GM21528 (cell line): ENCODE measurements around the gene PDE6A.
A peak's percentile ranks its signal among the peaks of the same experiment; 100 is the strongest.

Experiments
- ATAC-seq: cut with Tn5 transposase; IDR thresholded peaks from one replicate; pipeline ENCODE4 v1.9.1; 2021; ENCODE audit warnings: mild to moderate bottlenecking, moderate library complexity; ENCODE audit not compliant: unreplicated experiment, low FRiP score

Gene PDE6A

DNA sequence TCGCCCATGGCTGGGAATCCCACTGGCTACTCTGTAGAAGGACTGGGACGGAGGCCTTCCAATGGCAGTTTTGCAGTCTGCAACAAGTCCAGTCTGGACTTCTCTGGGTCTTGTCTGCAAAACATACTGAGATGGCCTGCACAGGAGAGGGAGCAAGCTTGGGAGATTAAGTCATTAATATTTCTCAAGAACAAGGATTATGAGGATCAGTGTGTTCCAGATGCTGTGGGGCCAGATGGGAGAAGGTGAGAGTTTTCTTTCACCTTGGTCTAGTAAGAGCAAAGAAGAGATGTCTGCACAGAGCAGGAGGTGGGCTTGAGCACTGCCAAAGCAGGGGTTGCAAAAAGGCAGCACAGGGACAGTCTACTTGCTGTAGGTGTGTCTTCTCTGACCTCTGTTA, at the start of gene PDE6A:
Gene PDE6A (minus strand): TSS at position 128 of the 400 bp plus-strand sequence. CDS start 120 bp downstream, at position 8.
- no peak for ATAC-seq

GRCh38 chr5:149993471-149993870, 48.9 kb upstream of the PDE6A start:
- ATAC-seq = no peak

- no peak for ATAC-seq
These were observed 46.2 kb upstream of the PDE6A start for GRCh38 chr5:149990518-149991376.

DNA sequence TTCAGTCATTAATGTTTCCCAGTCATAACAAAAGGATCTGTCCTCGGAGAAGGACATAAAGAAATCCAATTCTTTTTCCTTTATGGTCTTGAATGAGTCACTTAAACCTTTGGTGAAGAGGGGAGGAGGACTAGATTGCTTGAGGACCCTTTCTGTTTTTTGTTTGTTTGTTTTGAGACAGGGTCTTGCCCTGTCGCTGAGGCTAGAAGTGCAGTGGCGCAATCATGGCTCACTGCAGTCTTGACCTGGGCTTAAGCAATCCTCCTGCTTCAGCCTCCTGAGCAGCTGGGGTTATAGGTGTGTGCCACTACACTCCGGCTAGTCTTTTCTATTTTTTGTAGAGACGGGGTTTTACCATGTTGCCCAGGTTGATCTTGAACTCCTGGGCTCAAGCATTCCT, 43.5 kb upstream of the PDE6A start:
- no peak for ATAC-seq

DNA sequence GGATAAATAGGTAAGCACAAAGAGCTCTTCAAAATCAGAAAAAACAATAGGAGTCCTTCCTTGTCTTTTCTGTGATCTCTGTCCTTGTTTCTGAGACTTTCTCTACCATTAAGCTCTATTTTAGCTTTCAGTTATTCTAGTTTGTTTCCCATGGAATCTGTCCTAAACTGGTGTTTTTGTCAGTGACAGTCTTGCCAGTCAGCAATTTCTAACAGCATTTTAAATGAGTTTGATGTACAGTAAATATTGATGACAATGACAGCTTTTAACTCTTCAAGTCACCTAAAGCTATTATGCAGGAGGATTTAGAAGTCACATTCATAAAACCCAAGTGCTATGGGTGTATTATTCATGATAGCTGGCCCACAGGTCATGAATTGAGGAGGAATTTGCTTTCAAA, 37.9 kb upstream of the PDE6A start:
- no peak for ATAC-seq

DNA sequence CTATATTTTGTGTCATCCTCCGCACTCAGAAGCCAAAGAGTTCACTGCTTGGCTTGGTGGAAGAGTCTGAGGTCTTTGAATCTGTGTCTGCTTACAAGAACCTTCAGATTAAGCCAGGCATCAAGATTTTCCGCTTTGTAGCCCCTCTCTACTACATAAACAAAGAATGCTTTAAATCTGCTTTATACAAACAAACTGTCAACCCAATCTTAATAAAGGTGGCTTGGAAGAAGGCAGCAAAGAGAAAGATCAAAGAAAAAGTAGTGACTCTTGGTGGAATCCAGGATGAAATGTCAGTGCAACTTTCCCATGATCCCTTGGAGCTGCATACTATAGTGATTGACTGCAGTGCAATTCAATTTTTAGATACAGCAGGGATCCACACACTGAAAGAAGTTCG, 36.6 kb upstream of the PDE6A start:
- ATAC-seq = no peak

- ATAC-seq = no peak
These were observed 35.3 kb upstream of the PDE6A start for GRCh38 chr5:149979896-149980295.

DNA sequence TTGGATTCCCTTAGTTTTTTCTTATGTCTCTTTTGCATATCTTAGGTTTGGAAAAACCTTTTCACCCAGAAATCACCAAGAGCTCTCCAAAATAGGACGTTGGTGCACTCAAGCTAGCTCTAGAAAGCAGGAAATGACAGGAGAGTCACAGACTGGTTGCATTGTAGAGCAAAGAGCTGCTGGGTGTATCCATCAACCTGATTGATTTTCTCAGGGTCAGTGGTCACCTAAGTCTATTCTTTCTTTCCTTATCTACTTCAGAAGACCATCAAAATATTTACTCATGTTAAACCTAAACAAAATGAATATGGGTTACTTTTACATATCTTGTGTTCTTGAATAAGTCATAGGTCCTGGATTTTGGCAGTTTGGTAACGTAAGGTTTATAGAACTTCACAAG, 30.8 kb upstream of the PDE6A start:
- no peak for ATAC-seq

- no peak for ATAC-seq
These were observed 24.8 kb upstream of the PDE6A start for GRCh38 chr5:149969181-149969930.

- no peak for ATAC-seq
These were observed 22.4 kb upstream of the PDE6A start for GRCh38 chr5:149966946-149967345.

- ATAC-seq = no peak
These were observed 19.1 kb upstream of the PDE6A start for GRCh38 chr5:149963729-149964128.

DNA sequence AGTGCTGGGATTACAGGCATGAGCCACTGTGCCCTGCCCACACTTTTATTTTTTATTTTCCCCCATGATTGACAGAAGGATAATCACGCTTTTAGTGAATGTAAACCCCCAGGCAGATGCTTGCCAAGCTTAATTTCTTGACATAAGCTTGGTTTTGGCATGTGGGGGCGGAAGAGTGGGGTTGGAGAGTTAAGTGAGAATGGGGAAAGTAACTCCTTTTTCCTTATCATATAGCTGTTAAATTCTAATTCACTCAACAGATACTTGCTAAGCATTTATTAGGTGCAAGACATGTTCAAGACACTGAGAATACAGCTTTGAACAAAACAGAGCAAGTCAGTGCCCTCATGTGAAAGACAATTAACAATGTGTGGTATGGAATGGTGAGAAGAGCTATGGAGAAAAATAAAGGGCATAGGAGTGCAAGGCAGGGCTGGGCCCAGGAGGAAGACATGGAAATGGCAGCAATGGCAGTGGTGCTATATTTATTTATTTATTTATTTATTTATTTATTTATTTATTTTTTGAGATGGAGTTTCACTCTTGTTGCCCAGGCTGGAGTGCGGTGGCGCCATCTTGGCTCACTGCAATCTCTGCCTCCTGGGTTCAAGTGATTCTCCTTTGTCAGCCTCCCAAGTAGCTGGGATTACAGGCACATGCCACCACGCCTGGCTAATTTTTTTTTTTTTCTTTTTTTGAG, 18.2 kb upstream of the PDE6A start:
- ATAC-seq = no peak

GRCh38 chr5:149961957-149962409, 17.4 kb upstream of the PDE6A start:
- ATAC-seq = no peak

GRCh38 chr5:149961186-149961685, 16.6 kb upstream of the PDE6A start:
- ATAC-seq = no peak

- ATAC-seq = peak; percentile 98
These were observed 15.9 kb upstream of the PDE6A start, which contains the start of gene SLC26A2 for GRCh38 chr5:149960272-149961185. Gene SLC26A2 (plus strand): TSS chr5:149960758. CDS start chr5:149977653, 16,895 bp downstream.

GRCh38 chr5:149959406-149960236, 15.0 kb upstream of the PDE6A start:
- no peak for ATAC-seq

DNA sequence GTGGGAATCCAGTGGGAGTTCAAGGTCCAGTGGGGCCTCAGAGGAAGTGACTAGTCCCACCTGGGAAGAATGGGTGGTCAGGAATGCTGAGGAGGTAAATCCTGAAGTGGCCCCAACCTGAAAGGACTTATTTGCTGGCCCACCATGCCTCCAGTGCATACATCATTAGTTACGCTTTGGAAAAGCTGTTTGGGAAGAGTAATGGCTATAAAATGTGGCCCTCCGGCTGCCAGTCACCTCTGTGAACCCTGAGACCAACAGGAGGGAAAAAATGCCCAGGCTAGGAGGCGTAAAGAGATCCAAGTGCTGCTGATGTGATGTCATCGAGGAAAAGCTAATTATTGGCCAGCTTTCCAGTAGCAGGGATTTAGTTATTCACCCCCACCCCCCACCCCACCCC, 13.3 kb upstream of the PDE6A start:
- ATAC-seq = no peak

DNA sequence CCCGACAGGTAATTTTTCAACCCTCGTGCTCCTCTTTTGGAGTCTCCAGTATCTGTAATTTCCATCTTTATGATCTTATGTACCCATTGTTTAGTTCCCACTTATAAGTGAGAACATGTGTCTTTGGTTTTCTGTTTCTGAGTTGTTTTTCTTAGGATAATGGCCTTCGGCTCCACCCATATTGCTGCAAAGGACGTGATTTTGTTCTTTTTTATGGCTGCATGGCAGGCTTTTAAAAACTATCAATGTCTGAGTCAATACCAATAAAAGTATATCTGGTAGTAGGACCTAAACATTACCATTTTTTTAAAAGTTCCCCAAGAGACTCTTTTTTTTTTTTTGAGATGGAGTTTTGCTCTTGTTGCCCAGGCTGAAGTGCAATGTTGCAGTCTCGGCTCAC, 12.1 kb upstream of the PDE6A start:
- no peak for ATAC-seq

GRCh38 chr5:149954798-149955197, 10.2 kb upstream of the PDE6A start:
- no peak for ATAC-seq
